GM12873 (cell line): ENCODE results near the gene EFNA4.

ENCODE experiments used
- TF ChIP-seq, protein P1 (sequence below): IDR thresholded peaks from 2 replicates; pipeline ENCODE4 v1.5.1; 2012; ENCODE audit warnings: low read depth, mild to moderate bottlenecking, moderate library complexity, low read length, control low read depth; ENCODE audit not compliant: insufficient read depth; ENCODE audit errors: missing control alignments

Gene EFNA4

DNA sequence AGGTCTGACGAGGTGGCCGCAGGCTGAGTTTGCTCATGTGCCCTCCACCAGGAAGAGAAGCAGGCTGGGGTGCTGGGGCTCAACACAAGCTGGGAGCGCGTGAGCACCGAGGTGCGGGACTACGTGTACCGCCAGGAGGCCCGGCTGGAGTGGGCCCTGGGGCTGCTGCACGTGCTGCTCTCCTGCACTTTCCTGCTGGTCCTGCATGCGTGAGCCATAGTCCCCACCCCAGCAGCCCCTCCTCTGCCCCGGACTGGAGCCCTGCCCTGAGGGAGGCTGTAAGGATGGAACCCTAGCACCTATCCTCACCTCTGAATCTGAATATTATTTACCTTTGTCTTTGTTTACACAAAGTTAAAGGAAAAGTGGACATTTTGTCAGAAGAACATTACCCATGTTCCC, 20.2 kb upstream of the EFNA4 start:
- TF ChIP-seq, protein P1, sequence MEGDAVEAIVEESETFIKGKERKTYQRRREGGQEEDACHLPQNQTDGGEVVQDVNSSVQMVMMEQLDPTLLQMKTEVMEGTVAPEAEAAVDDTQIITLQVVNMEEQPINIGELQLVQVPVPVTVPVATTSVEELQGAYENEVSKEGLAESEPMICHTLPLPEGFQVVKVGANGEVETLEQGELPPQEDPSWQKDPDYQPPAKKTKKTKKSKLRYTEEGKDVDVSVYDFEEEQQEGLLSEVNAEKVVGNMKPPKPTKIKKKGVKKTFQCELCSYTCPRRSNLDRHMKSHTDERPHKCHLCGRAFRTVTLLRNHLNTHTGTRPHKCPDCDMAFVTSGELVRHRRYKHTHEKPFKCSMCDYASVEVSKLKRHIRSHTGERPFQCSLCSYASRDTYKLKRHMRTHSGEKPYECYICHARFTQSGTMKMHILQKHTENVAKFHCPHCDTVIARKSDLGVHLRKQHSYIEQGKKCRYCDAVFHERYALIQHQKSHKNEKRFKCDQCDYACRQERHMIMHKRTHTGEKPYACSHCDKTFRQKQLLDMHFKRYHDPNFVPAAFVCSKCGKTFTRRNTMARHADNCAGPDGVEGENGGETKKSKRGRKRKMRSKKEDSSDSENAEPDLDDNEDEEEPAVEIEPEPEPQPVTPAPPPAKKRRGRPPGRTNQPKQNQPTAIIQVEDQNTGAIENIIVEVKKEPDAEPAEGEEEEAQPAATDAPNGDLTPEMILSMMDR, result no peak

DNA sequence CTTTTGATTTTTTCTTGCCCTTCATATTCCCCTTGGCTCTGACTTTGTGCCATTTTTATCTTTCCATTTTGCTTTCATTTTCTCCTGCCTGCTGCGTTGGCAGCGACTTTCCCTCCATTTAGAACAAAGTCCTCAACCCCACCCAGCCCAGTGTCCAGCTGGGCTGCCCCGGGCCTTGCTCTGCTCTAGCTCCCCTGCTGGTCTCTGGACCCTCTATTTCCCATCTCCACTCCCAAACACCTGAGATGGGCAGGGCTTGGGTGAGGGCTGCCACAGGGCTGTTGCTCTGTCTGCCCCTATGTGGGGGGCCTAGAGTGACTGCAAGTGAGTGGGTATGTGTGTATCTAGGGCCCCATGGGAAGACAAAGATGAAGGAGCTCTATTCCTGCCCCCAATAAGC, 19.7 kb upstream of the EFNA4 start:
- TF ChIP-seq, protein P1, result no peak

- TF ChIP-seq, protein P1, result no peak
These were observed 19.2 kb upstream of the EFNA4 start for GRCh38 chr1:155044365-155044764.

DNA sequence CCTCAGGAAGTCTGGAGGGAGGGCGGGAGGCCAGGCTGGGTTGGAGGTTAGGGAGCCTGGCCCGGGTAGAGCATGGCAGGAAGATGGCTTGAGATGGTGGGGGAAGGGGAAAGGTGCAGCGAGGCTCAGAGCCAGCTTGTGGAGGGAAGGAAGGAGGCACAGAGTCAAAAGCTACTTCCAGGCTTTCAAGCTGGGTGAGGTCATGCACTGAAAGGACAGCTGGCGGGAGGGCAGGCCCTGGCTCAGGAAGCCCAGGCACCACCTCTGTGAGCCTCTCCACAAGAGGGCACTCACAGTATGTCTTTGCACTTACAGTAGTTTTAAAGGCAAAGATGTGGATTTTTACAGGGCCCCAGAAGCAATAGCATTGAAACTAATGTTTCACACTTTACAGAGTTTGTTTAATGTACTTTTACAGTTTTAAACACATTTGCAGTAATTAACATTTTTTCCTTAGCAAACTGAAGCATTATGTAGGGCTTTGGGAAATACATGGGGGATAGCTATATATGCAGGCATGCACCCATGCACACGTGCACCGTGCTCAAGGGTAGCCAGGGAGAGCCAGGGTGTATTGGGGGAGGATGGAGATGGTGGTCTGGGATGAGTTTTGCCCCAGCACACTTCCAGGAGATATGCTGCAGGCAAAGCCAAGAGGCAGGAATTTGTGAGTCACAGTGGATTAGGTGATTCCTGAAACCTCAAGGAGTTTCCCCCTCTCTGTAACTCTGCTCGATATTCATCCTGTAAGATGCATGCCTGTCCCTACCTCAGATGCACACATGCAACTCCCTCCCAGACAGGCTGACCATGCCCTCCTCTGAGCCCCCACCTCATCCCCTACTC, 18.5 kb upstream of the EFNA4 start:
- TF ChIP-seq, protein P1, result peak; percentile 77

GRCh38 chr1:155048449-155049334, 14.8 kb upstream of the EFNA4 start:
- TF ChIP-seq, protein P1, result no peak

DNA sequence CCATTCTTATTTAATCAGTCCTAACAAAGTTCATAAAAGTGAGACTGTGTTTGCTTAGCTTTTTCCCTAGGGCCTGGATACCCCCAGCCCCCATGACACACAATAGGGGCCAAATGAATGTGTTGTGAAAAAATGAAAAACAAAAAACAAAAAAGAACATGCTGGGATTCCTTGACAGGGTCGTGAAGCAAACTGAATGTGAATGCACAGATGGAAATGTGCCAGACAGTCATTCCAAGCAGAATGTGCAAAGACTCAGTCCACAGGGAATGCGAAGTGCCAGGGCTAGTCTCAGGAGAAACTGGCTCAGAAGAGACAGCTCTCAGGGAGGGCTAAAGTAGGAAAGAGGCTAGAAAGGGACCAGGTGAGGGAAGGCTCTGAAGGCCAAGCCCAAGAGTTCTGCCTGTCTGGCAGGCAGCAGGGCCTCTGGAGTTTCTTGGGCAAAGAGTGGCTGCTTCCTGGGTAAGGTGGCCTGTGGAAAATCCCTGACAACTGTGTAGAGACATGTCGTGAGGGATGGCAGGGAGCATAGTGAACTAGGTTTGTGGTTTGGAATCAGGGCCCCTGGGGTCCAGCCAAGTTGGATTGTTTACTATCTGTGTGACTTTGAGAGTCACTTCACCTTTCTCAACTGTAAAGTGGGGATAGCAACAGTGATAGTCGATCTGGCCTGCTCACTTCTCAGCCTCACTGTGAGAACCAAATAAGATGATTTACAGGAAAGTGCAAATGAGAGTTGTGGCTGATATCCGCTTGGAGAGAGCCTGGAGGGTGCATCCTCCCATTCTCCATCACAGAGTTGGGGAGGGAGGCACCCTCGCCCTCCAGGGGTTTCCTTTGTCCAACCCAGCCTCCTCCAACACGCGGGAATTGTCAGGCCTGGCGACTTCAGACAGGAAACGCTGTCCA, 13.6 kb upstream of the EFNA4 start:
- TF ChIP-seq, protein P1, result no peak
